DND-41 (cell line): Measurements from ENCODE around the gene CLSTN3.
A peak's percentile ranks its signal among the peaks of the same experiment; 100 is the strongest.

Source experiments
- ATAC-seq: fragments of 200-7000 bp; cut with Tn5 transposase; 3 replicates; pipeline ENCODE4 v1.9.1; 2021; ENCODE audit warnings: low read depth; ENCODE audit not compliant: insufficient read depth
- DNase-seq: peaks from one replicate; pipeline ENCODE4 v3.0.0-alpha.2; 2020
- H2AFZ ChIP-seq: 2 replicates; pipeline ENCODE4 v1.6.0; 2012; ENCODE audit warnings: low read depth, low read length
- H3K27ac ChIP-seq: 2 replicates; pipeline ENCODE4 v1.5.1; 2012; ENCODE audit warnings: low read length, inconsistent platforms
- H3K27me3 ChIP-seq: fragments of 200-600 bp; sonication (generic); 2 replicates; pipeline ENCODE4 v1.6.0; 2012; ENCODE audit warnings: low read length, mild to moderate bottlenecking, inconsistent platforms; ENCODE audit not compliant: insufficient read depth, poor library complexity
- H3K36me3 ChIP-seq: 2 replicates; pipeline ENCODE4 v1.5.1; 2012; ENCODE audit warnings: low read length, inconsistent platforms; ENCODE audit not compliant: insufficient read depth
- H3K4me1 ChIP-seq: 2 replicates; pipeline ENCODE4 v1.5.1; 2012; ENCODE audit warnings: mild to moderate bottlenecking, low read length; ENCODE audit not compliant: insufficient read depth
- H3K4me2 ChIP-seq: 2 replicates; pipeline ENCODE4 v1.6.0; 2012; ENCODE audit warnings: mild to moderate bottlenecking, moderate library complexity, low read length, inconsistent platforms; ENCODE audit not compliant: insufficient read depth
- H3K4me3 ChIP-seq, 2 experiments: fragments of 200-600 bp in 1 of 2; shearing (Covaris generic) in 1 of 2; 2 replicates each; pipeline ENCODE4 v1.5.1; 2012 to 2016; ENCODE audit warnings: inconsistent platforms in 2 of 2, low read length in 2 of 2, mild to moderate bottlenecking in 2 of 2, low read depth in 1 of 2, moderate library complexity in 1 of 2
- H3K79me2 ChIP-seq: 2 replicates; pipeline ENCODE4 v1.6.0; 2012; ENCODE audit warnings: low read length, inconsistent platforms; ENCODE audit not compliant: insufficient read depth
- H3K9ac ChIP-seq: 2 replicates; pipeline ENCODE4 v1.6.0; 2012; ENCODE audit warnings: low read depth, mild to moderate bottlenecking, inconsistent platforms, low read length, moderate library complexity
- H3K9me3 ChIP-seq: 2 replicates; pipeline ENCODE4 v1.5.1; 2012; ENCODE audit warnings: low read length, moderate library complexity, mild to moderate bottlenecking, inconsistent platforms; ENCODE audit not compliant: insufficient read depth, severe bottlenecking
- H4K20me1 ChIP-seq: 2 replicates; pipeline ENCODE4 v1.6.0; 2012; ENCODE audit warnings: low read length; ENCODE audit not compliant: insufficient read depth
- EZH2 ChIP-seq: IDR thresholded peaks from 3 replicates; pipeline ENCODE4 v1.6.1; 2012; ENCODE audit warnings: borderline replicate concordance, low read depth, mild to moderate bottlenecking, moderate library complexity, low read length, inconsistent platforms; ENCODE audit not compliant: severe bottlenecking
- TF ChIP-seq, protein P1 (sequence below): IDR thresholded peaks from 2 replicates; pipeline ENCODE4 v1.5.1; 2012; ENCODE audit warnings: borderline replicate concordance, low read length, moderate library complexity, mild to moderate bottlenecking; ENCODE audit not compliant: poor library complexity, severe bottlenecking; ENCODE audit errors: extremely low read depth

Gene CLSTN3

DNA sequence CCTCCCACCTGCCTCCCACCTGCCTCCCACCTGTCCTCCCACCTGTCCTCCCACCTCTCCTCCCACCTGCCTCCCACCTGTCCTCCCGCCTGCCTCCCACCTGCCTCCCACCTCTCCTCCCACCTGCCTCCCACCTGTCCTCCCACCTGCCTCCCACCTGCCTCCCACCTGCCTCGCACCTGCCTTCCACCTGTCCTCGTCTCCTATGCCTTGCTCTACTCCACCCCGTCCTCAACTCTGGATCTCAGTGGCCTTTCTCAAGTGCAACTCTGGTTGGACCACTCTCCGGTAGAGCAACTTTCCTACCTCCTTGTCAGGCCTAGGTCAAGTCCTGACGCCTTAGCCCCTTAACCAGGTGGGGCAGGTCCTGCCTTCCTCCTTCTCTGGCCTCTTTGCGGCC is 30.0 kb downstream of the CLSTN3 start:
- ATAC-seq (no peak), DNase-seq (no peak)
- Histone ChIP-seq H3K36me3 (peaks cover 7% of the 10 kb centered on the region), H3K4me3 (no peak overlapping the region), H3K9me3 (no peaks in the 10 kb centered on the region), H4K20me1 (no peaks in the 10 kb centered on the region), H3K9ac (no peak overlapping the region), H2AFZ (no peak overlapping the region), H3K27ac (no peak overlapping the region), H3K4me1 (no peaks in the 10 kb centered on the region), H3K27me3 (no peaks in the 10 kb centered on the region), H3K79me2 (no peaks in the 10 kb centered on the region), H3K4me2 (no peak overlapping the region)
- TF ChIP-seq, protein P1, sequence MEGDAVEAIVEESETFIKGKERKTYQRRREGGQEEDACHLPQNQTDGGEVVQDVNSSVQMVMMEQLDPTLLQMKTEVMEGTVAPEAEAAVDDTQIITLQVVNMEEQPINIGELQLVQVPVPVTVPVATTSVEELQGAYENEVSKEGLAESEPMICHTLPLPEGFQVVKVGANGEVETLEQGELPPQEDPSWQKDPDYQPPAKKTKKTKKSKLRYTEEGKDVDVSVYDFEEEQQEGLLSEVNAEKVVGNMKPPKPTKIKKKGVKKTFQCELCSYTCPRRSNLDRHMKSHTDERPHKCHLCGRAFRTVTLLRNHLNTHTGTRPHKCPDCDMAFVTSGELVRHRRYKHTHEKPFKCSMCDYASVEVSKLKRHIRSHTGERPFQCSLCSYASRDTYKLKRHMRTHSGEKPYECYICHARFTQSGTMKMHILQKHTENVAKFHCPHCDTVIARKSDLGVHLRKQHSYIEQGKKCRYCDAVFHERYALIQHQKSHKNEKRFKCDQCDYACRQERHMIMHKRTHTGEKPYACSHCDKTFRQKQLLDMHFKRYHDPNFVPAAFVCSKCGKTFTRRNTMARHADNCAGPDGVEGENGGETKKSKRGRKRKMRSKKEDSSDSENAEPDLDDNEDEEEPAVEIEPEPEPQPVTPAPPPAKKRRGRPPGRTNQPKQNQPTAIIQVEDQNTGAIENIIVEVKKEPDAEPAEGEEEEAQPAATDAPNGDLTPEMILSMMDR = no peak
- no peak for TF ChIP-seq EZH2

DNA sequence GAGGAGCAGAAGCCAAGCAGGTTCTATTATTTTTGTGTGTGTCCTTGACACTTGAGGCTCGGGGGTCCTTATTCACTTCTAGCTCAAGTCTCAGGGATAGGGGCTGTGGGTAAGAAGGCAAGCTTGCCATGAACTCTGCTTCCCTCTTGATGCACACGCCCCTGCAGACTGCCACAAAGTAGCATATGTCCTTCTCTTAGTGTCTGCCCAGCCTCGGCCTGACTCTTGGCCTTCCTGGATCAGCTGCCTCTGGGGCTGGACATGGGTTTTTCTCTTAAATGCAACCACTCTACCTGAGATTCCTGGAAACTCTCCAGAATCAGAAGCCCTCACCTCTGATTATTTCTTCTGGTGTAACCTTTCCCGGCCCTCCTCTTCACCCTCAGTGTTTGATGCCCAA is 31.2 kb downstream of the CLSTN3 start:
- H3K9me3 ChIP-seq = peaks cover 4% of the 10 kb centered on the region
- no peak for DNase-seq
- no peak overlapping the region for H3K27ac ChIP-seq
- no peak overlapping the region for H2AFZ ChIP-seq
- no peak overlapping the region for H3K9ac ChIP-seq
- no peak for ATAC-seq
- H3K4me1 ChIP-seq = no peaks in the 10 kb centered on the region
- TF ChIP-seq EZH2 = no peak
- TF ChIP-seq, protein P1 = no peak
- H3K79me2 ChIP-seq = no peaks in the 10 kb centered on the region
- no peaks in the 10 kb centered on the region for H4K20me1 ChIP-seq
- no peak overlapping the region for H3K4me2 ChIP-seq
- H3K4me3 ChIP-seq = no peak overlapping the region
- no peaks in the 10 kb centered on the region for H3K27me3 ChIP-seq
- no peaks in the 10 kb centered on the region for H3K36me3 ChIP-seq

DNA sequence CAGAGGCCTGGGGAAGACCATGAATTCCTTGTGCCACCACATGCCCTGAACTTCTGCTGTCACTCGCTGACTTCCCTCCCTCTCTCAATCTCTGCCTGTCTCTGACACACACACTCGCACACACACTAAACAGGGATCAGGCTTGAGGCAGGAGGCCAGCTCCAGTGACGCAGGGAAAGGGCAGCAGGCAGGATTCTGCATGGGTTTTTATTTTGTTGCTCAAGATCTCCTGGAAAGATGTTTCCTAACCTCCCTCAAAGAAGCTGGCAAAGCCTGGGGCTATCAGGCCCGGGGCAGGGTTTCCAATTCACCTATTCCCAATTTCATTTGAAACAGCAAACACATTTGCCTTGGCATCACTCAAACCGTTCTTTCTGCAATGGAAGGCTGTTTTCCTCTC is 31.6 kb downstream of the CLSTN3 start:
- Histone ChIP-seq H3K79me2 (no peaks in the 10 kb centered on the region), H2AFZ (no peak overlapping the region), H3K9me3 (peaks cover 8% of the 10 kb centered on the region), H3K4me3 (no peak overlapping the region), H3K4me1 (no peaks in the 10 kb centered on the region), H3K27ac (no peak overlapping the region), H4K20me1 (no peaks in the 10 kb centered on the region), H3K9ac (no peak overlapping the region), H3K27me3 (no peaks in the 10 kb centered on the region), H3K36me3 (no peaks in the 10 kb centered on the region), H3K4me2 (no peak overlapping the region)
- no peak for ATAC-seq
- TF ChIP-seq EZH2 = no peak
- TF ChIP-seq, protein P1 = no peak
- no peak for DNase-seq

DNA sequence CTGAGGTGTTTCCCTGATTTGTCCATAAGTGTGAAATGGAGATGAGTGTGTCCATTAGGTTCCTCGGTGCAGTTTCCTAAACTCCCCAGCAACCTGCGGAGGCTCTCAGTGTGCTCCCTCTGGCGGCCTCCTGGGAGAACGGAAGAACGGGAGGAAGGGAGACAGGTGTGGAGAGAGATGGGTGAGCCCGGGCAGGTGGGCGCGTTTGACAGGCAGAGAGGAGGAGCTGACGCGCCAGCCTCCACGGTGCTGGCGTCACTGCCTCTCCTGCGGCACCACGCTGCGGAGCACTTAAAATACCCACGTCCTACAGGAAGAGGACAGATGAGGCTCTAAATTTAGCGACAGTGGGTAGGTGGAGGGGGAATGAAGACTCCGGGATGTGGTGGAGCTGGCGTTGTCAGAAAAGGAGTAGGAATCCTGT is 32.5 kb downstream of the CLSTN3 start:
- no peaks in the 10 kb centered on the region for H4K20me1 ChIP-seq
- no peak for TF ChIP-seq EZH2
- TF ChIP-seq, protein P1 = peak; percentile 9
- no peak overlapping the region for H3K4me2 ChIP-seq
- ATAC-seq (no peak), DNase-seq (no peak)
- peaks cover 9% of the 10 kb centered on the region for H3K9me3 ChIP-seq
- no peak overlapping the region for H3K4me3 ChIP-seq
- H3K36me3 ChIP-seq = no peaks in the 10 kb centered on the region
- no peaks in the 10 kb centered on the region for H3K79me2 ChIP-seq
- no peaks in the 10 kb centered on the region for H3K4me1 ChIP-seq
- no peaks in the 10 kb centered on the region for H3K27me3 ChIP-seq
- no peak overlapping the region for H3K27ac ChIP-seq
- no peak overlapping the region for H3K9ac ChIP-seq
- H2AFZ ChIP-seq = no peak overlapping the region
